ENCODE measurements around the gene FBXW12. TPM values are rescaled to one million over a fixed set of nuclear protein-coding genes. Genes with fewer than 3 reads are reported as not detected.

FBXW12 gene
- total and polyA plus RNA-seq, 2 donors (not counting 3 experiments of a cell fraction or from before 2014, with no cell fraction given), result not detected

DNA sequence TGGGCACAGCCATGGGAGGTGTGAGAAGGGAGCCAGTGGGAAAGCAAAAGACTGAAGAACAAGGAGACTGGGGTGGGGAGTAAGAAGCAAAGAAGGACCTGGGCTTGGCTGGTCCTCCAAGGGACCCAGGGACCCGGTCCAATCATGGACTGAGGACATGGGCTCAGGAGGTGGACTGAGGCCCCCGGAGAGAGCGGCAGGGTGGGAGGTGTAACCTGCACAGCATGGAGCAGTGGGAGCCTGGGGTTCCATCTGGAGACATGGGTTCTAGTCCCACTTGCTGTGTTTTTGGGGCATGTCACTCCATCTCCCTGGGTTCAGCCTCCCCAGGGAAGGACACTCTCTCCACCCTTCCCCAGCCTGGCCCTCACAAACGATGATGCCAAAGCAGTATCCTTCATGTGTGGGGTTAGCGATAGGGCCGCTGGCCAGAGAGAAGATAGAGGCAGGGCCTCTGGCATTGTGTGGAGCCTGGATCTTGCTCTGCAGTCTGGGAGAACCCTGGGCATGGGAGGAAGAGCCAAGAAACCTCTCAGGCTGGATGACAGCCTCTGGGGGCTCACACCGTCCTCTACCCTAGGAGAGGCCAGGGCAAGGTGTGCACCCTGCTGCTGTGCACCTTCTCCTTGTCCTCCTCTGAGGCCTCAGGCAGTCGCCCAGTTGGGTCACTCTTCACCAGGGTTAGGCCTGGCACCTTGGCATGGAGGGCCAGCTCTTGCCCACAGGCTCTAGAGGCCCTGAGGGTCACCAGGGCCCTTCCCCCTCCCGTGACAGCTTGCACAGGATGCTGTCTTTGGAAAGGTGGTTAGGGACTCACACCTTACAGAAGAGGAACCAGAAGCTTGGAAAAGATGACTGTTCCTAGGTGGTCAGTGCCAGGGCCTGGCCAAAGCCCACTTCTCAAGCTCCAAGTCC, 26.0 kb downstream of the FBXW12 start:
- dilution Hi-C loops (cut with MboI; ENCODE audit: extremely low pct_ligation_motif_present, low sequenced_read_pairs), result no loop called here
- ChIA-PET CTCF (interaction anchor here (12.6 kb wide), 1 partner anchor 38 kb away, joined by 716 read pairs; no protein-coding TSS in a partner anchor), POLR2A (no interaction called here)

DNA sequence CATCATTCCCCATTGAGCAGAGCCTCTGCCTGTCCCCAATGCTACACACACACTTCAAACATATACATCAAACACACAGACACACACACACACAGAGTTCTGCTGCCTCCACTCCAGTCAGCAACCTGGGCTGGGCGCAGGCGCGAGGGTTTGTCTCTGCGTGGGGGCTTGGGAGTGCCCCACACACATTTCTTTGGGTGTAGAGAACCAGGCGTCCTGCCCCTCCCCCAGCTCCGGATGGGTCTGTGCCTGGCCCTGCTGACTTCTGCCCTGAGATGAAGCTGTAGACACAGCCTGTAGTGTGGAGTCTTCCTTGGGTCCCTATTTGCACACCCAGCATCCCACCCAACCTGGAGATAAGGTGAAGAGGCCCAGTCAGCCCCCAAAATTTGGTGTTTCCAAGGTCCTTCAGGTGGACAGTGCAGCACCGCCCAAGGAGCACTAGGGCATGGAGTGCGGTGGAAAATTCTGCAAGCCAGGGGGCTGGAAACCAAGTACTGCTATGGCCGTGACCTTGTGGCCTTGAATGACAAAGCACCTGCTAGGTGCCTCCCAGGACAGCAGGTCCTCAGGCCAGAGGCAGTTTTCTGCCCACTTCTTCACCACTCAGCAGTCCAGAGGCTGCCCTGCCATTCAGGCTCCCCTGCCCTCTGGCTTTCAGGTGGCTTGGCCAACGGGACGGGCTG, 26.8 kb downstream of the FBXW12 start:
- no peak for FAIRE-seq
- Histone ChIP-seq H3K36me3 (ENCODE audit: control insufficient read depth in 2 of 2, extremely low read depth in 1 of 2, insufficient read depth in 2 of 2, low read length in 2 of 2) (no peaks in the 10 kb centered on the region), H4K20me1 (replicated peaks; ENCODE audit: control insufficient read depth, extremely low read depth, insufficient read depth, low read length) (no peaks in the 10 kb centered on the region), H3K79me2 (ENCODE audit: control insufficient read depth, insufficient read depth, low read length) (no peaks in the 10 kb centered on the region), H3K4me3 (replicated peaks in 1 of 3; ENCODE audit: insufficient read depth in 1 of 3, low read depth in 1 of 3, low read length in 3 of 3) (no peak overlapping the region), H3K27me3 (ENCODE audit: control insufficient read depth in 2 of 2, insufficient read depth in 2 of 2, low read length in 2 of 2) (peaks cover 7 to 13% of the 10 kb centered on the region in 2 experiments), H3K9me3 (replicated peaks; ENCODE audit: control insufficient read depth, insufficient read depth, low read length) (no peaks in the 10 kb centered on the region), H3K4me2 (ENCODE audit: insufficient read depth, low read length) (no peak overlapping the region), H3K9me1 (replicated peaks; ENCODE audit: control insufficient read depth, extremely low read depth, insufficient read depth, low read length) (no peaks in the 10 kb centered on the region), H3K9ac (replicated peaks; ENCODE audit: extremely low read depth, insufficient read depth, low read length) (no peak overlapping the region), H3K4me1 (ENCODE audit: control insufficient read depth, extremely low read depth, insufficient read depth, low read length) (peaks cover 10% of the 10 kb centered on the region), H3K27ac (ENCODE audit: insufficient read depth, low read depth, low read length) (no peak overlapping the region), H2AFZ (ENCODE audit: low read depth, low read length) (no peak overlapping the region)
- no peak for DNase-seq (ENCODE audit: low read depth, low spot score)
- BruUV-seq (replicated peaks), result no TSS peak
- ChIA-PET POLR2A (no interaction called here), CTCF (interaction anchor here (2.5 to 12.6 kb wide), 6 partner anchors 24 to 204 kb away, joined by 17 to 716 read pairs (median 60); partner anchors contain the start of gene PLXNB1)
- TF ChIP-seq, protein P1, sequence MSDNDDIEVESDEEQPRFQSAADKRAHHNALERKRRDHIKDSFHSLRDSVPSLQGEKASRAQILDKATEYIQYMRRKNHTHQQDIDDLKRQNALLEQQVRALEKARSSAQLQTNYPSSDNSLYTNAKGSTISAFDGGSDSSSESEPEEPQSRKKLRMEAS (IDR thresholded peaks at IDR 0.05; ENCODE audit: insufficient read depth, insufficient read length), result no peak
- TF ChIP-seq FOS (IDR thresholded peaks at IDR 0.05; ENCODE audit: borderline replicate concordance, insufficient read depth, low read length) (no peak), GATA2 (IDR thresholded peaks at IDR 0.05; ENCODE audit: insufficient read depth, insufficient read length, low read depth, low read length) (no peak), POLR2A (IDR thresholded peaks at IDR 0.05; ENCODE audit: low read depth, low read length) (no peak), MYC (IDR thresholded peaks at IDR 0.05; ENCODE audit: low read depth, low read length) (no peak), POLR2AphosphoS5 (IDR thresholded peaks at IDR 0.05; ENCODE audit: insufficient read depth, low read depth, low read length) (no peak), JUN (IDR thresholded peaks at IDR 0.05; ENCODE audit: borderline replicate concordance, insufficient read depth, insufficient read length, low read depth) (no peak)
- dilution Hi-C loops (cut with MboI; ENCODE audit: extremely low pct_ligation_motif_present, low sequenced_read_pairs) (no loop called here), intact Hi-C loops (cut with micrococcal nuclease) (no loop called here)

More for the DNA sequence above, 26.0 kb downstream of the FBXW12 start:
- H3K4me2 ChIP-seq (ENCODE audit: insufficient read depth, low read length), result no peak overlapping the region
- intact Hi-C loops (cut with micrococcal nuclease), result loop anchor here (1.0 kb wide), 1 partner anchor 124 kb away; no protein-coding TSS in a partner anchor
- no TSS peak for BruUV-seq (replicated peaks)
- FAIRE-seq (no peak), DNase-seq (ENCODE audit: low read depth, low spot score) (no peak)
- H4K20me1 ChIP-seq (replicated peaks; ENCODE audit: control insufficient read depth, extremely low read depth, insufficient read depth, low read length), result no peaks in the 10 kb centered on the region
- no peak overlapping the region for H3K9ac ChIP-seq (replicated peaks; ENCODE audit: extremely low read depth, insufficient read depth, low read length)
- H3K27me3 ChIP-seq (ENCODE audit: control insufficient read depth in 2 of 2, insufficient read depth in 2 of 2, low read length in 2 of 2), result peaks cover 7 to 15% of the 10 kb centered on the region in 2 experiments
- no peak overlapping the region for H2AFZ ChIP-seq (ENCODE audit: low read depth, low read length)
- no peaks in the 10 kb centered on the region for H3K36me3 ChIP-seq (ENCODE audit: control insufficient read depth in 2 of 2, extremely low read depth in 1 of 2, insufficient read depth in 2 of 2, low read length in 2 of 2)
- no peaks in the 10 kb centered on the region for H3K9me3 ChIP-seq (replicated peaks; ENCODE audit: control insufficient read depth, insufficient read depth, low read length)
- peaks cover 10% of the 10 kb centered on the region for H3K4me1 ChIP-seq (ENCODE audit: control insufficient read depth, extremely low read depth, insufficient read depth, low read length)
- no peak for TF ChIP-seq JUN (IDR thresholded peaks at IDR 0.05; ENCODE audit: borderline replicate concordance, insufficient read depth, insufficient read length, low read depth)
- TF ChIP-seq FOS (IDR thresholded peaks at IDR 0.05; ENCODE audit: borderline replicate concordance, insufficient read depth, low read length), result no peak
- no peak for TF ChIP-seq MYC (IDR thresholded peaks at IDR 0.05; ENCODE audit: low read depth, low read length)
- TF ChIP-seq GATA2 (IDR thresholded peaks at IDR 0.05; ENCODE audit: insufficient read depth, insufficient read length, low read depth, low read length), result no peak
- no peak for TF ChIP-seq POLR2A (IDR thresholded peaks at IDR 0.05; ENCODE audit: low read depth, low read length)
- no peak overlapping the region for H3K27ac ChIP-seq (ENCODE audit: insufficient read depth, low read depth, low read length)
- no peak overlapping the region for H3K4me3 ChIP-seq (replicated peaks in 1 of 3; ENCODE audit: insufficient read depth in 1 of 3, low read depth in 1 of 3, low read length in 3 of 3)
- H3K9me1 ChIP-seq (replicated peaks; ENCODE audit: control insufficient read depth, extremely low read depth, insufficient read depth, low read length), result no peaks in the 10 kb centered on the region
- H3K79me2 ChIP-seq (ENCODE audit: control insufficient read depth, insufficient read depth, low read length), result no peaks in the 10 kb centered on the region
